H1 (cell line): ENCODE results near the gene LONRF2. TPM values are rescaled to one million over a fixed set of nuclear protein-coding genes. Genes with fewer than 3 reads are reported as not detected.

Source experiments
- CTCF ChIA-PET: fragments of 300-600 bp; sonication (Branson Sonifier 250); formaldehyde crosslinking; loops from one replicate; lab custom pipeline; 2021; ENCODE audit not compliant: partially characterized antibody; lab: Charles Lee
- POLR2A ChIA-PET: fragments of 300-600 bp; sonication (Branson Sonifier 250); formaldehyde crosslinking; loops from one replicate; lab custom pipeline; 2021; ENCODE audit warnings: inconsistent platforms; ENCODE audit not compliant: partially characterized antibody; lab: Charles Lee
- DNase-seq, 2 experiments: peaks; one replicate each; pipeline versions ENCODE4 v3.0.0 to v3.0.0-alpha.2; 2010 to 2022; ENCODE audit warnings: low spot score in 2 of 2, low read depth in 1 of 2, mixed read lengths in 1 of 2
- FAIRE-seq: peaks from 2 replicates; lab custom pipeline; 2011; peaks lifted over from hg19 to GRCh38; lab: Jason Lieb, UNC
- H2AFZ ChIP-seq: 2 replicates; pipeline ENCODE4 v1.8.1; 2012; ENCODE audit warnings: low read length, inconsistent platforms
- H2AK5ac ChIP-seq: 2 replicates; pipeline ENCODE4 v1.6.1; 2013; ENCODE audit warnings: low read depth, low read length
- H2BK120ac ChIP-seq: replicated peaks from 2 replicates; pipeline ENCODE3; 2013; ENCODE audit warnings: low read depth, low read length, inconsistent platforms
- H2BK12ac ChIP-seq: 2 replicates; pipeline ENCODE4 v1.6.1; 2013; ENCODE audit warnings: low read depth, low read length
- H2BK15ac ChIP-seq: 2 replicates; pipeline ENCODE4 v1.6.1; 2013; ENCODE audit warnings: low read length
- H2BK20ac ChIP-seq: 2 replicates; pipeline ENCODE4 v1.6.1; 2013; ENCODE audit warnings: low read length
- H2BK5ac ChIP-seq: 2 replicates; pipeline ENCODE4 v1.6.1; 2013; ENCODE audit warnings: low read depth, low read length
- H3K14ac ChIP-seq: 2 replicates; pipeline ENCODE4 v1.6.1; 2013; ENCODE audit warnings: inconsistent platforms; ENCODE audit not compliant: insufficient read length
- H3K18ac ChIP-seq: 2 replicates; pipeline ENCODE4 v1.6.1; 2013; ENCODE audit warnings: low read length; ENCODE audit errors: extremely low read depth
- H3K23ac ChIP-seq: 2 replicates; pipeline ENCODE4 v1.6.1; 2013; ENCODE audit warnings: inconsistent platforms; ENCODE audit not compliant: insufficient read length
- H3K23me2 ChIP-seq: 2 replicates; pipeline ENCODE4 v1.6.1; 2013; ENCODE audit warnings: low read depth, low read length
- H3K27ac ChIP-seq: 2 replicates; pipeline ENCODE4 v1.6.1; 2011; ENCODE audit warnings: low read depth, low read length, inconsistent platforms
- H3K27me3 ChIP-seq, 4 experiments: replicated peaks in 1 of 4; 1 replicate in 1 of 4; 2 replicates in 3 of 4; pipeline versions ENCODE4 v1.6.1 to v1.8.1; 2011 to 2013; ENCODE audit warnings: low read length in 3 of 4, mild to moderate bottlenecking in 3 of 4, inconsistent platforms in 2 of 4, mixed read lengths in 2 of 4, moderate library complexity in 1 of 4; ENCODE audit not compliant: control insufficient read depth in 3 of 4, insufficient read depth in 3 of 4; ENCODE audit errors: extremely low read depth in 1 of 4
- H3K36me3 ChIP-seq, 4 experiments: 2 replicates each; pipeline versions ENCODE4 v1.6.1 to v1.8.1; 2011 to 2013; ENCODE audit warnings: mild to moderate bottlenecking in 4 of 4, low read length in 3 of 4, moderate library complexity in 2 of 4, control low read depth in 1 of 4, inconsistent platforms in 1 of 4; ENCODE audit not compliant: insufficient read depth in 4 of 4, control insufficient read depth in 2 of 4
- H3K4ac ChIP-seq: replicated peaks from 2 replicates; pipeline ENCODE3; 2013; ENCODE audit warnings: low read length, low read depth, mixed read lengths, inconsistent platforms; ENCODE audit not compliant: insufficient read length
- H3K4me1 ChIP-seq, 4 experiments: replicated peaks in 1 of 4; 1 replicate in 1 of 4; 2 replicates in 3 of 4; pipeline versions ENCODE4 v1.6.1 to v1.8.1; 2011 to 2013; ENCODE audit warnings: low read length in 3 of 4, inconsistent platforms in 2 of 4, mixed read lengths in 1 of 4; ENCODE audit not compliant: insufficient read depth in 4 of 4, control insufficient read depth in 3 of 4
- H3K4me2 ChIP-seq, 2 experiments: 2 replicates each; pipeline versions ENCODE4 v1.6.1 to v1.8.1; 2011 to 2013; ENCODE audit warnings: low read depth in 2 of 2, low read length in 2 of 2, control low read depth in 1 of 2, inconsistent platforms in 1 of 2, mild to moderate bottlenecking in 1 of 2; ENCODE audit not compliant: insufficient read depth in 1 of 2
- H3K4me3 ChIP-seq, 4 experiments: fragments of 200-600, 300-600 bp in 1 of 4; sonication (generic), shearing (Covaris generic), sonication (Bioruptor Twin) in 1 of 4; 2 replicates each; pipeline versions ENCODE4 v1.5.1 to v1.8.1; 2011 to 2016; ENCODE audit warnings: low read length in 4 of 4, low read depth in 3 of 4, control low read depth in 2 of 4, inconsistent platforms in 2 of 4, mild to moderate bottlenecking in 2 of 4, mixed read lengths in 1 of 4, moderate library complexity in 1 of 4; ENCODE audit not compliant: insufficient read depth in 2 of 4; ENCODE audit errors: extremely low read depth in 1 of 4
- H3K56ac ChIP-seq: replicated peaks from 2 replicates; pipeline ENCODE3; 2013; ENCODE audit warnings: low read depth, mild to moderate bottlenecking, mixed read lengths, low read length, inconsistent platforms; ENCODE audit not compliant: insufficient read length
- H3K79me1 ChIP-seq: 2 replicates; pipeline ENCODE4 v1.6.1; 2013; ENCODE audit warnings: low read depth, low read length, control low read depth
- H3K79me2 ChIP-seq, 2 experiments: 2 replicates each; pipeline versions ENCODE4 v1.6.1 to v1.8.1; 2012 to 2013; ENCODE audit warnings: low read length in 2 of 2, mild to moderate bottlenecking in 2 of 2, inconsistent platforms in 1 of 2; ENCODE audit not compliant: insufficient read depth in 2 of 2, control insufficient read depth in 1 of 2
- H3K9ac ChIP-seq, 4 experiments: replicated peaks in 1 of 4; 1 replicate in 1 of 4; 2 replicates in 3 of 4; pipeline versions ENCODE4 v1.6.1 to v1.8.1; 2011 to 2013; ENCODE audit warnings: low read depth in 3 of 4, low read length in 3 of 4, control low read depth in 2 of 4, mild to moderate bottlenecking in 2 of 4, moderate library complexity in 2 of 4, inconsistent platforms in 1 of 4; ENCODE audit errors: extremely low read depth in 1 of 4
- H3K9me3 ChIP-seq, 2 experiments: 2 replicates each; pipeline versions ENCODE4 v1.6.1 to v1.8.1; 2012 to 2013; ENCODE audit warnings: mild to moderate bottlenecking in 2 of 2, moderate library complexity in 2 of 2, control low read depth in 1 of 2, inconsistent platforms in 1 of 2, low read depth in 1 of 2, low read length in 1 of 2, mixed read lengths in 1 of 2; ENCODE audit not compliant: insufficient read depth in 2 of 2
- H4K20me1 ChIP-seq, 2 experiments: replicated peaks in 1 of 2; 2 replicates each; pipeline versions ENCODE3 to v1.8.1; 2011 to 2013; ENCODE audit warnings: inconsistent platforms in 2 of 2, low read length in 2 of 2, mild to moderate bottlenecking in 1 of 2; ENCODE audit not compliant: insufficient read depth in 2 of 2, control insufficient read depth in 1 of 2
- H4K5ac ChIP-seq: 2 replicates; pipeline ENCODE4 v1.6.1; 2013; ENCODE audit warnings: low read length, low read depth, mixed read lengths, inconsistent platforms; ENCODE audit not compliant: insufficient read length
- H4K8ac ChIP-seq: 2 replicates; pipeline ENCODE4 v1.8.0; 2013; ENCODE audit warnings: mild to moderate bottlenecking, moderate library complexity, low read length, inconsistent platforms; ENCODE audit not compliant: insufficient read depth; ENCODE audit errors: extremely low read depth
- H4K91ac ChIP-seq: replicated peaks from 2 replicates; pipeline ENCODE3; 2013; ENCODE audit warnings: low read length, mixed read lengths, inconsistent platforms; ENCODE audit not compliant: insufficient read length
- BCL11A ChIP-seq, 2 experiments: IDR thresholded peaks; one replicate each; pipeline ENCODE4 v1.6.1; 2011; ENCODE audit warnings: low read depth in 2 of 2, low read length in 2 of 2, mild to moderate bottlenecking in 2 of 2
- CHD1 ChIP-seq: IDR thresholded peaks from 2 replicates; pipeline ENCODE4 v1.6.1; 2012; ENCODE audit warnings: low read depth, low read length, improper control_type of control experiment
- CHD2 ChIP-seq: IDR thresholded peaks from 2 replicates; pipeline ENCODE4 v1.6.1; 2012; ENCODE audit warnings: low read length, improper control_type of control experiment
- E2F6 ChIP-seq: IDR thresholded peaks from 2 replicates; pipeline ENCODE4 v1.6.1; 2012; ENCODE audit warnings: inconsistent platforms
- HDAC2 ChIP-seq, 2 experiments: fragments of 300-600 bp in 1 of 2; sonication (generic) in 1 of 2; IDR thresholded peaks; 2 replicates each; pipeline ENCODE4 v1.6.1; 2011 to 2012; ENCODE audit warnings: low read depth in 2 of 2, low read length in 2 of 2, mild to moderate bottlenecking in 2 of 2, moderate library complexity in 2 of 2, borderline replicate concordance in 1 of 2, inconsistent platforms in 1 of 2
- MAFK ChIP-seq: IDR thresholded peaks from 2 replicates; pipeline ENCODE4 v1.6.1; 2012; ENCODE audit warnings: low read depth, mild to moderate bottlenecking, improper control_type of control experiment, low read length
- NANOG ChIP-seq: IDR thresholded peaks from 2 replicates; pipeline ENCODE4 v1.6.1; 2011; ENCODE audit warnings: low read length, low read depth, mild to moderate bottlenecking, inconsistent platforms; ENCODE audit not compliant: insufficient read depth, poor library complexity, severe bottlenecking
- RFX5 ChIP-seq: IDR thresholded peaks from 2 replicates; pipeline ENCODE4 v1.6.1; 2011; ENCODE audit warnings: low read depth, low read length, improper control_type of control experiment, borderline replicate concordance
- SP4 ChIP-seq: IDR thresholded peaks from 2 replicates; pipeline ENCODE4 v1.6.1; 2012; ENCODE audit warnings: low read length, inconsistent platforms
- TAF7 ChIP-seq: optimal IDR thresholded peaks from 2 replicates; pipeline ENCODE3; 2011; ENCODE audit warnings: low read depth, mild to moderate bottlenecking, inconsistent platforms, low read length, moderate library complexity, borderline replicate concordance
- TEAD4 ChIP-seq: IDR thresholded peaks from 2 replicates; pipeline ENCODE4 v1.6.1; 2012; ENCODE audit warnings: low read depth, low read length, inconsistent platforms, mixed read lengths
- ZNF274 ChIP-seq: IDR thresholded peaks from 2 replicates; pipeline ENCODE4 v1.7.0; 2012; ENCODE audit warnings: low read length, borderline replicate concordance; ENCODE audit errors: extremely low read depth
- WGBS, 2 experiments: shearing (Covaris generic) in 1 of 2; methylation state at CpG; one replicate each; pipeline versions ENCODE4 v1.1.6 to v1.1.7; 2013 to 2015; ENCODE audit warnings: low lambda C conversion rate in 2 of 2, mixed read lengths in 2 of 2, inconsistent platforms in 1 of 2, low coverage in 1 of 2, missing lambda C conversion rate in 1 of 2; ENCODE audit not compliant: insufficient replicate concordance in 2 of 2, insufficient coverage in 1 of 2, insufficient read length in 1 of 2; ENCODE audit errors: extremely low coverage in 1 of 2, missing lambda C conversion rate in 1 of 2; 5-methylcytosine and 5-hydroxymethylcytosine counted together
- polyA plus RNA-seq, 7 experiments: library from polyadenylated mRNA; depleted of rRNA in 3 of 7; stranded (reverse) in 5 of 7; unstranded in 2 of 7; fragments of >200 nt in 5 of 7; fragments of 200-250 nt in 2 of 7; gene quantifications; 1 replicate in 5 of 7; 2 replicates in 1 of 7; 4 replicates in 1 of 7; pipeline versions ENCODE4 v1.2.1 to v1.2.3, GENCODE V29; 2011 to 2013; ENCODE audit warnings: missing spikeins in 2 of 7, mixed read lengths in 2 of 7
- total RNA-seq: library from RNA; stranded (reverse); fragmentation: NEBNext Ultra II Directional; extraction: Animal tissue kit (Norgen Biotek cat#: 25700); gene quantifications from 2 replicates; pipeline ENCODE4 v1.2.1, GENCODE V29; 2021

The LONRF2 gene
- total and polyA plus RNA-seq, 2 of the 8 experiments (the other 6 are each of a cell fraction or from before 2014, with no cell fraction given), result 0.24 to 0.74 TPM

GRCh38 chr2:100285011-100285410 is 37.3 kb downstream of the LONRF2 start:
- Histone ChIP-seq H2AK5ac (no peak overlapping the region), H2AFZ (no peak overlapping the region), H3K56ac (no peak overlapping the region), H3K4me2 (no peak overlapping the region; a peak in 1 of 4 replicates), H3K79me2 (no peaks in the 10 kb centered on the region), H3K9me3 (no peaks in the 10 kb centered on the region), H2BK12ac (no peak overlapping the region; the same call in 1 of the 2 replicates), H2BK5ac (peak overlapping the region; percentile 20; the same call in 1 of the 2 replicates), H3K9ac (no peak overlapping the region), H4K5ac (no peak overlapping the region), H3K23me2 (no peaks in the 10 kb centered on the region), H4K20me1 (no peaks in the 10 kb centered on the region), H3K4me1 (peaks cover 0 to 21% (median 10%) of the 10 kb centered on the region in 4 experiments; a peak in 5 of 7 replicates), H4K8ac (no peak overlapping the region), H3K14ac (no peak overlapping the region), H3K79me1 (no peaks in the 10 kb centered on the region), H2BK20ac (no peak overlapping the region), H3K18ac (no peak overlapping the region), H3K27ac (no peak overlapping the region), H2BK15ac (no peak overlapping the region), H2BK120ac (no peak overlapping the region), H3K4ac (no peak overlapping the region)
- CTCF ChIA-PET, result interaction anchor here (5.2 kb wide), 1 partner anchor 23 kb away, joined by 41 read pairs; no protein-coding TSS in a partner anchor
- no peak for DNase-seq
- TF ChIP-seq NANOG (no peak), TAF7 (no peak), E2F6 (no peak), RFX5 (no peak), BCL11A (IDR thresholded peaks at IDR 0.05; ENCODE audit: low read depth in 2 of 2, low read length in 2 of 2) (no peak), ZNF274 (no peak), TEAD4 (no peak), CHD1 (no peak), CHD2 (no peak), HDAC2 (IDR thresholded peaks at IDR 0.05; ENCODE audit: borderline replicate concordance in 1 of 2, low read depth in 2 of 2, low read length in 2 of 2) (no peak), MAFK (no peak), SP4 (no peak)
- TF ChIP-seq, all 59 proteins: peak for 0
- Histone ChIP-seq H4K91ac (peak overlapping the region; percentile 0), H3K36me3 (no peaks in the 10 kb centered on the region; a peak in 1 of 8 replicates), H3K27me3 (no peaks in the 10 kb centered on the region), H3K4me3 (no peak overlapping the region), H3K23ac (no peak overlapping the region)
- FAIRE-seq, result no peak
- POLR2A ChIA-PET, result no interaction called here
- WGBS, 2 experiments, result 33% methylated on average over 3 of the region's 3 CpGs; no CpG with 5 or more reads in 1 of the 2 experiments
